Activated CD8-positive, alpha-beta T cell treated with anti-CD3 and anti-CD28 coated beads for 36 hours (primary cell): ENCODE data around the gene ABCG1. TPM values are rescaled to one million over a fixed set of nuclear protein-coding genes. Genes with fewer than 3 reads are reported as not detected.

Source experiments
- ATAC-seq: fragments of 200-7000 bp; cut with Tn5 transposase; one replicate; pipeline ENCODE4 v1.10.0; 2021; ENCODE audit warnings: mild to moderate bottlenecking, moderate library complexity
- CTCF ChIA-PET: fragments of 350-600 bp; sonication (Branson Sonifier 250); formaldehyde crosslinking; loops from one replicate; lab custom pipeline; 2021; ENCODE audit warnings: antibody characterized with exemption; lab: Charles Lee
- POLR2A ChIA-PET: fragments of 350-600 bp; sonication (Branson Sonifier 250); formaldehyde crosslinking; loops from one replicate; lab custom pipeline; 2021; ENCODE audit warnings: antibody characterized with exemption; lab: Charles Lee
- DNase-seq: peaks from one replicate; pipeline ENCODE4 v3.0.0-alpha.2; 2020
- H3K27ac Mint-ChIP-seq: one replicate; pipeline ENCODE4 v1.8.0; 2021; ENCODE audit warnings: mild to moderate bottlenecking, mixed read lengths
- H3K27me3 Mint-ChIP-seq: one replicate; pipeline ENCODE4 v1.8.0; 2021; ENCODE audit warnings: mixed read lengths
- H3K36me3 Mint-ChIP-seq: one replicate; pipeline ENCODE4 v1.8.0; 2021; ENCODE audit warnings: low read depth, mixed read lengths
- H3K4me1 Mint-ChIP-seq: one replicate; pipeline ENCODE4 v1.8.0; 2021; ENCODE audit warnings: low read depth, mixed read lengths
- H3K4me3 Mint-ChIP-seq: one replicate; pipeline ENCODE4 v1.8.0; 2021; ENCODE audit warnings: mild to moderate bottlenecking, moderate library complexity, mixed read lengths
- H3K9me3 Mint-ChIP-seq: one replicate; pipeline ENCODE4 v1.8.0; 2021; ENCODE audit warnings: mixed read lengths
- intact Hi-C: fragments of 100-400 bp; cut with micrococcal nuclease; formaldehyde crosslinking; loops from one replicate; pipeline ENCODE4 v1.10.0; 2022
- total RNA-seq, 2 experiments: library from RNA; stranded (reverse); gene quantifications; one replicate each; pipeline ENCODE4 v1.2.3, GENCODE V29; 2021
- TF ChIP-seq, protein P1 (sequence below): fragments of 200-600 bp; IDR thresholded peaks from one replicate; pipeline ENCODE4 v1.8.0; 2022; ENCODE audit warnings: antibody characterized with exemption, mild to moderate bottlenecking

Gene ABCG1
- total RNA-seq, 2 experiments from 2014 or later = 12.1 to 12.7 TPM

DNA sequence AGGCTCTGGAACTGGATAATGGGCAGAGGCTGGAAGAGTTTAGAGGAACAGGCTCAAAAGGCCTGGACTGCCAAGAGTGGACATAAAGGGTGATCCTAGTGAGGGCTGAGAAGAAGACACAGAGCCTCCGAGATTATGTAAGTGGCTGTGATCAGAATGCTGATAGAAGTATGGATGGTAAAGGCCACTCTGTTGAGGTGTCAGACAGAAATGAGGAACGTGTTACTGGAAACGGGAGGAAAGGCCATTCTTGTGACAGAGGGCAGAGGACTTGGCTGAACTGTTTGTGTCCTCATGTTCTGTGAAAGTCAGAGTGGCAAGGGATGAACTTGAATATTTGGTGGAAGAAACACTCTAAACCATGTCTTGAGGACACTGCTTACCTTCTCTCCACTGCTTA is 6.7 kb upstream of the ABCG1 start:
- Mint-ChIP-seq H3K27me3 (no peaks in the 10 kb centered on the region), H3K4me3 (no peak overlapping the region), H3K36me3 (no peaks in the 10 kb centered on the region), H3K4me1 (no peaks in the 10 kb centered on the region), H3K27ac (no peak overlapping the region), H3K9me3 (peaks cover 3% of the 10 kb centered on the region)
- TF ChIP-seq, protein P1, sequence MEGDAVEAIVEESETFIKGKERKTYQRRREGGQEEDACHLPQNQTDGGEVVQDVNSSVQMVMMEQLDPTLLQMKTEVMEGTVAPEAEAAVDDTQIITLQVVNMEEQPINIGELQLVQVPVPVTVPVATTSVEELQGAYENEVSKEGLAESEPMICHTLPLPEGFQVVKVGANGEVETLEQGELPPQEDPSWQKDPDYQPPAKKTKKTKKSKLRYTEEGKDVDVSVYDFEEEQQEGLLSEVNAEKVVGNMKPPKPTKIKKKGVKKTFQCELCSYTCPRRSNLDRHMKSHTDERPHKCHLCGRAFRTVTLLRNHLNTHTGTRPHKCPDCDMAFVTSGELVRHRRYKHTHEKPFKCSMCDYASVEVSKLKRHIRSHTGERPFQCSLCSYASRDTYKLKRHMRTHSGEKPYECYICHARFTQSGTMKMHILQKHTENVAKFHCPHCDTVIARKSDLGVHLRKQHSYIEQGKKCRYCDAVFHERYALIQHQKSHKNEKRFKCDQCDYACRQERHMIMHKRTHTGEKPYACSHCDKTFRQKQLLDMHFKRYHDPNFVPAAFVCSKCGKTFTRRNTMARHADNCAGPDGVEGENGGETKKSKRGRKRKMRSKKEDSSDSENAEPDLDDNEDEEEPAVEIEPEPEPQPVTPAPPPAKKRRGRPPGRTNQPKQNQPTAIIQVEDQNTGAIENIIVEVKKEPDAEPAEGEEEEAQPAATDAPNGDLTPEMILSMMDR = no peak
- no peak for ATAC-seq
- intact Hi-C loops = no loop called here
- DNase-seq = no peak
- ChIA-PET POLR2A (no interaction called here), CTCF (no interaction called here)

DNA sequence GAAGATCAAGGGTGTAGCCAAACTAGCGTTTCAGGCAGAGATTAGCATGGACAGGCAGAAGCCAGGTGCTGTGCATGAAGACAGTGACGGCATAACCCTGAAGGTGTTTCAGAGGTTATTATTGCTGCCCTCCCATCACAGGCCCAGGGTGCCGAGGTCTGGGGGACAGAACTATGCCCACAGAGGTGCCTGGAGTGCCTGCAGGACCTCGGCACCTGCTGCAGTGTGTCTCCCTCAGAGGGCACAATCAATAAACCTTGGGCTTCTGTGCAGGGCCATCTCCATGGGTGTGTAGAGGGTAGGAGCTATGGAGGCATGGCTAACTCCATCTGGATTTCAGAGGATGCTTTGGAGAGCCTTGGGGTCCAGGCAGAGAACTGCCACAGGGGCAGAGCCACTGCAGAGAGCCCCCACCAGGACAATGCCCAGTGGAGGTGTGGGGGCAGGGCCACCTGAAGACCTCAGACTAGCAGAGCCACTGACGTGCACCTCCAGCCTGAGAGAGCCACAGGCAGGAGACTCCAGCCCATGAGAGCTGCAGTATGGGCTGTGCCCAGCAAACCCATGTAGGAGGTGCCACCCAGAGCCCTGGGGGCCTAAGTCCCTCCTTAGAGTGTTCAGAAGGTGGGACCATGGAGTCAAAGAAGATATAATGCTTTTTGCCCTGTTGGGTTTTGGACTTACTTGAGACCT is 5.7 kb upstream of the ABCG1 start:
- H3K4me3 Mint-ChIP-seq = no peak overlapping the region
- H3K9me3 Mint-ChIP-seq = peaks cover 3% of the 10 kb centered on the region
- H3K27ac Mint-ChIP-seq = no peak overlapping the region
- POLR2A ChIA-PET = no interaction called here
- CTCF ChIA-PET = no interaction called here
- intact Hi-C loops = no loop called here
- H3K4me1 Mint-ChIP-seq = no peaks in the 10 kb centered on the region
- DNase-seq = no peak
- H3K27me3 Mint-ChIP-seq = no peaks in the 10 kb centered on the region
- ATAC-seq = no peak
- H3K36me3 Mint-ChIP-seq = no peaks in the 10 kb centered on the region
- TF ChIP-seq, protein P1 = no peak

DNA sequence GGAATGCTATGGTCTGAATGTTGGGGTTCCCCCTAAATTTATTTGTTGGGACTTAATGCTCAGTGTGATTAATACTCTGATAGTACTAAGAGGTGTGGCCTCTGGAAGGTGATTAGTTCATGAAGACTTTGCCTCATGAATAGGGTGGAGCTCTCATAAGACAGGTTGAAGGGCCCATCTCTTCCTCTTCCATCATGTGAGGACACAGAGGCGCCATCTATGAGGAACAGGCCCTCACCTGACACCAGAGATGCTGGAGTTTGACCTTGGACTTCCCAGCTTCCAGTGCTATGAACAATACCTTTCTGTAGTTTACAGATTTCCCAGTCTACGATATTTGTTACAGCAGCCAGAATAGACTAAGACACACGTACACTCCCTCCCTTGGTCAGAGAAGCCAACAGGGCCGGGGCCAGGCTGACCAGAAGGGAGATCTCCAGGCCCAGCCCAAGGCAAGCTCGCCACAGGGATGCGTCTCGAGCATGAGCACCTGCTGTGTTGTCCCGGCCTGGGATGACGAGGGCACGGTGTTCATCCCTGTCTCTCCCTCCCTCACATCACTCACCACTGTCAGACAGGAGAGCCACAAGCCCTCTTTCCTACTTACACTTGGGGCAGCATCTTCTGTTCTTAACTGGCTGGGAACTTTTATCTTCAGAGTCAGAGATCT is 4.7 kb upstream of the ABCG1 start:
- Mint-ChIP-seq H3K36me3 (no peaks in the 10 kb centered on the region), H3K4me1 (no peaks in the 10 kb centered on the region), H3K9me3 (peaks cover 3% of the 10 kb centered on the region), H3K27me3 (no peaks in the 10 kb centered on the region), H3K27ac (no peak overlapping the region), H3K4me3 (no peak overlapping the region)
- DNase-seq (no peak), ATAC-seq (no peak)
- ChIA-PET POLR2A (no interaction called here), CTCF (no interaction called here)
- TF ChIP-seq, protein P1 = no peak
- intact Hi-C loops = no loop called here

DNA sequence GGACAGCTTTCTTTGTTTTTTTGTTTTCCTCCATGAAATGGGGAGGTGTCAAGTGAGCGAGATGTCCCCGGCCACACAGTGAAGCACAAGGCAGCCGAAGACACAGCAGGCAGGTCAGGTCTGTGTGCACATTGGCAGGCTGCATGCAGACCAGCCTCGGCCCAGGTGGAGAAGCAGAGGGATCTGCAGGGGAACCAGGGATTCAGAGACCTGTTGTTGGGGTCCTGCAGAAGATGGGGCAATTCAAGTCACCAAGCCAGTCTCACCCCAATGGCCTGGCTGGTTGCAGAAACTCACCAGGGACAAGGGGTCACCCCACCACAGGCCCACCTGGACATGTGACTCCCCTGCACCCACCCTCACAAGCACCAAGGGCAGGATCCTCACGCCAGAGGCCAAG is 4.0 kb upstream of the ABCG1 start:
- no peaks in the 10 kb centered on the region for H3K4me1 Mint-ChIP-seq
- H3K9me3 Mint-ChIP-seq = peaks cover 3% of the 10 kb centered on the region
- no peak for DNase-seq
- H3K36me3 Mint-ChIP-seq = no peaks in the 10 kb centered on the region
- TF ChIP-seq, protein P1 = no peak
- CTCF ChIA-PET = no interaction called here
- ATAC-seq = no peak
- H3K4me3 Mint-ChIP-seq = no peak overlapping the region
- intact Hi-C loops = no loop called here
- POLR2A ChIA-PET = no interaction called here
- H3K27me3 Mint-ChIP-seq = no peaks in the 10 kb centered on the region
- no peak overlapping the region for H3K27ac Mint-ChIP-seq
